ENCODE results near the gene TMEM205. TPM values are rescaled to one million over a fixed set of nuclear protein-coding genes. Genes with fewer than 3 reads are reported as not detected.
A peak's percentile ranks its signal among the peaks of the same experiment; 100 is the strongest.

Gene TMEM205
- total and polyA plus RNA-seq, 2 of the 8 experiments (the other 6 are each of a cell fraction or from before 2014, with no cell fraction given): 73.5 to 423 TPM

DNA sequence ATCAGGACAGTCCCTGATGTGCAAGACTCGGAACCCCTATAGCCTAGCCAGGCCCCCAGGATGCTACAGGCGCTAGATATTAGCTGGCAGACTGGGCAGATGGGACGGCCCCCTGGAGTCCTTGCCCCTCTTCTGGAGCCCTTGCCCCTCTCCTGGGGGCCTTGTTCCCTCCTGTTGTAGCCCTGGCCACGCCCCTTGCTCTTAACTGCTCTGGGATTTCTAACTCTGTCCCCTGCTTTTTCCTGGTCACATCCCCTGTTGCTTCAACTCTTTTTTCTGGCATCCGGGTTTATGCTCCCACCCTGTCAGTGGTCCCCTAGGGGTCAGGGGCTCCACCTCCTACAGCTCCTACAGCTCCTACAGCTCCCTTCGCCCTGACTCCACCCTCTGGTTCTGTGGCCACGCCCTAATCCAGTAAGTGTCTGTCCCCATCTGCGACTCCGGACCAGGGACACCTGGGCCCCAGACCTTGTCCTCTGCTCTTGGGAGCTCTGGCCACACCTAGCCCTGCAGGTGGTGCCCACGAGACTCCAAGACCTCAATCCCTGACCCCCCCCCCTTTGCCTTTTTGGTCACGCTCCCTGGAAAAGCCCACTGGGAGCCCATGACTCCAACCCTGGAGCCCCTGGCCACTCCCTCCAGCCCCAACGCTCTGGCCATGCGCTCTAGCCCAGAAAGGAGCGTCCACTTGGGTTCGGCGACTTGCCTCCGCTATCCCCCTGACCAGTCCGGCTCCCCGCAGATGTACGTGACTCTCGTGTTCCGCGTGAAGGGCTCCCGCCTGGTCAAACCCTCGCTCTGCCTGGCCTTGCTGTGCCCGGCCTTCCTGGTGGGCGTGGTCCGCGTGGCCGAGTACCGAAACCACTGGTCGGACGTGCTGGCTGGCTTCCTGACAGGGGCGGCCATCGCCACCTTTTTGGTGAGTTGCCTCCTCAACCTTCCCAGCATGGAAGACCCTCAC, 16.0 kb upstream of the TMEM205 start (continued):
- TF ChIP-seq GABPA (IDR thresholded peaks at IDR 0.05; ENCODE audit: borderline replicate concordance, insufficient read depth, low read length) (0 out of 2 replicates have a peak, but pooled peaks have one; percentile 22), TBP (IDR thresholded peaks at IDR 0.05; ENCODE audit: low read depth, low read length) (no peak), MAFK (IDR thresholded peaks at IDR 0.05; ENCODE audit: low read depth, low read length) (no peak)
